ENCODE results near the gene PIEZO1. TPM values are rescaled to one million over a fixed set of nuclear protein-coding genes. Genes with fewer than 3 reads are reported as not detected.

Gene PIEZO1
- total RNA-seq, 1 donor from 2014 or later = 37.7 TPM

GRCh38 chr16:88686439-88687253 is 98.4 kb downstream of the PIEZO1 start, which contains the start of gene SNAI3:
Gene SNAI3 (minus strand): TSS chr16:88686507. CDS start chr16:88686406, 101 bp downstream.
- H3K27ac Mint-ChIP-seq = peak within 1 kb of the TSS; percentile 67
- peaks cover 6% of the 10 kb centered on the region for H3K4me1 Mint-ChIP-seq (ENCODE audit: low read depth)
- TF ChIP-seq CTCF (IDR thresholded peaks at IDR 0.05; ENCODE audit: unreplicated experiment) = no peak
- no peaks in the 10 kb centered on the region for H3K36me3 Mint-ChIP-seq (ENCODE audit: insufficient read depth)
- DNase-seq (ENCODE audit: low spot score, unreplicated experiment) = peak; percentile 83
- H3K27me3 Mint-ChIP-seq = peaks cover 45% of the 10 kb centered on the region
- H3K9me3 Mint-ChIP-seq (ENCODE audit: low read depth) = no peaks in the 10 kb centered on the region
- peak within 1 kb of the TSS; percentile 68 for H3K4me3 Mint-ChIP-seq (ENCODE audit: low read depth)

DNA sequence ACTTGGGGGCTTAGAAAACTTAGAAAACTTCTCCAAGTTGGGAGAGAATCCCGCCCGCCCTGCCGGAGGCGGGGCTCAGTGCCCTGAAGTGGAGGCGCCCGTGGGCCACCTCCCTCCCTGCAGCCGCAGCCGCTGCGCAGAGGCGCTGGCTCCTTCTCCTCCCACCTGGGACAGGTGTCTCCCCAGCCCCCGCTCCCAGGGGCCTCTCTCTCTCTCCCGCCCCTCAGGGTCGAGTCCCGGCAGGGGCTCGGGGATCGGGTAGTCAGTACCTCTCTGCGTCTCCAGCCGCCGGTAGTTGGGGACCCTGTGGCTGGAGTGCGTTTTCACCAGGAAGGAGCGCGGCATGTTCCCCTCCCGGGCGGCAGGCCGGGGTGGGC is 99.0 kb downstream of the PIEZO1 start:
- Mint-ChIP-seq H3K27ac (no peak overlapping the region), H3K36me3 (ENCODE audit: insufficient read depth) (no peaks in the 10 kb centered on the region), H3K4me3 (ENCODE audit: low read depth) (peak overlapping the region; percentile 68), H3K9me3 (ENCODE audit: low read depth) (no peaks in the 10 kb centered on the region), H3K4me1 (ENCODE audit: low read depth) (peaks cover 6% of the 10 kb centered on the region), H3K27me3 (peaks cover 45% of the 10 kb centered on the region)
- DNase-seq (ENCODE audit: low spot score, unreplicated experiment) = no peak
- TF ChIP-seq CTCF (IDR thresholded peaks at IDR 0.05; ENCODE audit: unreplicated experiment) = no peak

GRCh38 chr16:88685156-88686061 is 99.6 kb downstream of the PIEZO1 start:
- Mint-ChIP-seq H3K4me3 (ENCODE audit: low read depth) (peak overlapping the region; percentile 68), H3K36me3 (ENCODE audit: insufficient read depth) (no peaks in the 10 kb centered on the region), H3K4me1 (ENCODE audit: low read depth) (peaks cover 6% of the 10 kb centered on the region), H3K9me3 (ENCODE audit: low read depth) (no peaks in the 10 kb centered on the region), H3K27me3 (peaks cover 39% of the 10 kb centered on the region), H3K27ac (peak overlapping the region; percentile 67)
- TF ChIP-seq CTCF (IDR thresholded peaks at IDR 0.05; ENCODE audit: unreplicated experiment) = peak; percentile 65
- DNase-seq (ENCODE audit: low spot score, unreplicated experiment) = no peak

DNA sequence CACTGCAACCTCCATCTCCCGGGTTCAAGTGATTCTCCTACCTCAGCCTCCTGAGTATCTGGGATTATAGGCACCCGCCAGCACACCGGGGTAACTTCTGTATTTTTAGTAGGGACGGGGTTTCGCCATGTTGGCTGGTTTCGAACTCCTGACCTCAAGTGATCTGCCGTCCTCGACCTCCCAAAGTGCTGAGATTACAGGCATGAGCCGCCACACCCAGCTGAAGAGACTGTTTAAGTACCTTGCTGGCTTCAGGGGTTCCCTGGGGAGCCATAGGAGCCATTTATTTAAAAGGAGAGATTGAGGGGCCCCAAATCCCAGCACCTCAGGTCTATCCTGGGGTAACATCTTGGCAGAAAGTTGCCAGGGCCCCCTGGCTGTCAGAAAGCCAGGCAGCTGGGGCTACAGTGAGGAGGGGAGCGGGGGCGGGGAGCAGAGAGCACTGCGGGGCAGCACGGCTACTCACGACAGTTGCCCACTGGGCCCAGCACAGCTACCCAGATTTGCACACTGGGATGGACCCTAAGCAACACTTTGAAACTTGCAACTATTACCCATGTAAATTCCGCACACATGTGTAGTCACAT is 100.4 kb downstream of the PIEZO1 start:
- Mint-ChIP-seq H3K4me1 (ENCODE audit: low read depth) (peaks cover 6% of the 10 kb centered on the region), H3K27ac (no peak overlapping the region), H3K9me3 (ENCODE audit: low read depth) (no peaks in the 10 kb centered on the region), H3K27me3 (peaks cover 38% of the 10 kb centered on the region), H3K36me3 (ENCODE audit: insufficient read depth) (no peaks in the 10 kb centered on the region), H3K4me3 (ENCODE audit: low read depth) (no peak overlapping the region)
- no peak for DNase-seq (ENCODE audit: low spot score, unreplicated experiment)
- TF ChIP-seq CTCF (IDR thresholded peaks at IDR 0.05; ENCODE audit: unreplicated experiment) = no peak
